Stomach (tissue), 9 donors: ENCODE data around the gene NSUN2. TPM values are rescaled to one million over a fixed set of nuclear protein-coding genes. Genes with fewer than 3 reads are reported as not detected.

Experiments
- DNase-seq, 2 donors: peaks; one replicate each; pipeline versions ENCODE4 v3.0.0 to v3.0.0-alpha.2; 2013 to 2019
- H3K27ac ChIP-seq, 5 donors: fragments of 200-600 bp in 4 of 5; sonication (generic) in 4 of 5; one replicate each; pipeline ENCODE4 v1.5.1; 2013 to 2019; ENCODE audit warnings: mild to moderate bottlenecking in 1 of 5, moderate library complexity in 1 of 5
- H3K27me3 ChIP-seq, 3 donors: fragments of 200-600 bp; sonication (generic); one replicate each; pipeline ENCODE4 v1.5.1; 2017 to 2019; ENCODE audit warnings: mixed run types in 1 of 3
- H3K36me3 ChIP-seq, 4 donors: fragments of 200-600 bp; sonication (generic); 1 replicate in 3 of 4; 2 replicates in 1 of 4; pipeline ENCODE4 v1.5.1; 2016 to 2019
- H3K4me1 ChIP-seq, 4 donors: fragments of 200-600 bp; sonication (generic); one replicate each; pipeline ENCODE4 v1.5.1; 2016 to 2019
- H3K4me3 ChIP-seq, 4 donors: fragments of 200-600 bp; sonication (generic) in 3 of 4; one replicate each; pipeline ENCODE4 v1.5.1; 2016 to 2019; ENCODE audit warnings: mild to moderate bottlenecking in 1 of 4
- H3K9me3 ChIP-seq, 4 donors: fragments of 200-600 bp; sonication (generic); one replicate each; pipeline ENCODE4 v1.5.1; 2016 to 2019
- CTCF ChIP-seq, 7 experiments: fragments of 450-650 bp in 4 of 7; fragments of 200-600 bp in 3 of 7; sonication (generic) in 3 of 7; IDR thresholded peaks; one replicate each; pipeline ENCODE4 v1.5.1; 2016 to 2019; ENCODE audit warnings: antibody characterized with exemption in 7 of 7, control low read depth in 2 of 7, mild to moderate bottlenecking in 1 of 7
- EP300 ChIP-seq: sonication (generic); formaldehyde crosslinking; IDR thresholded peaks from one replicate; pipeline ENCODE4 v1.6.1; 2017; ENCODE audit warnings: antibody characterized with exemption
- POLR2A ChIP-seq, 4 donors: fragments of 450-650 bp; IDR thresholded peaks; one replicate each; pipeline ENCODE4 v1.6.1; 2016; ENCODE audit warnings: antibody characterized with exemption in 4 of 4, control low read depth in 2 of 4, mild to moderate bottlenecking in 1 of 4, moderate library complexity in 1 of 4
- POLR2AphosphoS5 ChIP-seq, 3 donors: sonication (generic); formaldehyde crosslinking; IDR thresholded peaks; one replicate each; pipeline ENCODE4 v1.6.1; 2016; ENCODE audit warnings: antibody characterized with exemption in 3 of 3
- WGBS, 5 donors: extraction: QIAGEN DNeasy Blood & Tissue Kit in 3 of 5; methylation state at CpG; one replicate each; pipeline versions ENCODE4 v1.1.5 to v1.1.7; 2013 to 2018; 5-methylcytosine and 5-hydroxymethylcytosine counted together
- intact Hi-C: fragments of 100-400 bp; cut with DNase I; formaldehyde crosslinking; loops from one replicate; pipeline ENCODE4 v1.15.1; 2023; ENCODE audit warnings: low total_unique reads
- polyA plus RNA-seq, 3 donors: library from polyadenylated mRNA; stranded (reverse); fragments of 200-250 nt; gene quantifications; one replicate each; pipeline ENCODE4 v1.2.3, GENCODE V29; 2013
- total RNA-seq, 5 donors: library from RNA; depleted of rRNA; stranded (reverse); fragments of >200 nt; gene quantifications; one replicate each; pipeline versions ENCODE4 v1.1.0 to v1.2.3, GENCODE V29; 2014 to 2016
- donor health status: healthy with polysubstance abuse.
- donor health status: Bipolar disorder and iron deficiency.
- donor health status: healthy.

NSUN2 gene
- total and polyA plus RNA-seq, 8 donors = 23.1 to 249 (median 40.3) TPM

- no peak for DNase-seq
- WGBS, 5 donors = 67 to 76% (median 74%) methylated on average over 6 of the region's 6 CpGs
These were observed 64.0 kb downstream of the NSUN2 start for GRCh38 chr5:6568889-6569288.

GRCh38 chr5:6568383-6568782 is 64.5 kb downstream of the NSUN2 start:
- no peak for DNase-seq
- no peak overlapping the region for H3K4me3 ChIP-seq
- intact Hi-C loops = no loop called here
- H3K4me1 ChIP-seq = no peaks in the 10 kb centered on the region
- H3K36me3 ChIP-seq = no peaks in the 10 kb centered on the region
- no peak overlapping the region for H3K27ac ChIP-seq
- peaks cover 0 to 34% (median 0%) of the 10 kb centered on the region in 3 donors for H3K27me3 ChIP-seq
- 67 to 82% (median 77%) methylated on average over 6 of the region's 6 CpGs for WGBS, 5 donors
- H3K9me3 ChIP-seq = no peaks in the 10 kb centered on the region
- TF ChIP-seq POLR2AphosphoS5 (IDR thresholded peaks at IDR 0.05) (no peak), CTCF (IDR thresholded peaks at IDR 0.05) (no peak), EP300 (no peak), POLR2A (IDR thresholded peaks at IDR 0.05) (no peak)

More at GRCh38 chr5:6568889-6569288, 64.0 kb downstream of the NSUN2 start:
- no peak overlapping the region for H3K27ac ChIP-seq
- intact Hi-C loops = no loop called here
- peaks cover 0 to 39% (median 0%) of the 10 kb centered on the region in 3 donors for H3K27me3 ChIP-seq
- no peaks in the 10 kb centered on the region for H3K4me1 ChIP-seq
- no peaks in the 10 kb centered on the region for H3K36me3 ChIP-seq
- H3K4me3 ChIP-seq = no peak overlapping the region
- TF ChIP-seq EP300 = no peak
- TF ChIP-seq CTCF (IDR thresholded peaks at IDR 0.05) = no peak
- TF ChIP-seq POLR2AphosphoS5 (IDR thresholded peaks at IDR 0.05) = no peak
- TF ChIP-seq POLR2A (IDR thresholded peaks at IDR 0.05) = no peak
- H3K9me3 ChIP-seq = no peaks in the 10 kb centered on the region

- H3K27me3 ChIP-seq = peaks cover 0 to 30% (median 0%) of the 10 kb centered on the region in 3 donors
- TF ChIP-seq EP300 = no peak
- TF ChIP-seq POLR2AphosphoS5 (IDR thresholded peaks at IDR 0.05) = no peak
- TF ChIP-seq POLR2A (IDR thresholded peaks at IDR 0.05) = no peak
- no peak for TF ChIP-seq CTCF (IDR thresholded peaks at IDR 0.05)
- intact Hi-C loops = no loop called here
- H3K36me3 ChIP-seq = no peaks in the 10 kb centered on the region
- H3K4me3 ChIP-seq = no peak overlapping the region
- H3K4me1 ChIP-seq = no peaks in the 10 kb centered on the region
- DNase-seq = no peak
- H3K27ac ChIP-seq = no peak overlapping the region
- no peaks in the 10 kb centered on the region for H3K9me3 ChIP-seq
These were observed 65.0 kb downstream of the NSUN2 start for GRCh38 chr5:6567835-6568234.

- Histone ChIP-seq H3K36me3 (no peaks in the 10 kb centered on the region), H3K27me3 (peaks cover 0 to 22% (median 0%) of the 10 kb centered on the region in 3 donors), H3K4me1 (no peaks in the 10 kb centered on the region), H3K4me3 (no peak overlapping the region), H3K9me3 (no peaks in the 10 kb centered on the region), H3K27ac (no peak overlapping the region)
- intact Hi-C loops = no loop called here
- TF ChIP-seq POLR2AphosphoS5 (IDR thresholded peaks at IDR 0.05) (no peak), POLR2A (IDR thresholded peaks at IDR 0.05) (no peak), CTCF (IDR thresholded peaks at IDR 0.05) (no peak), EP300 (no peak)
- WGBS, 5 donors = 67 to 87% (median 83%) methylated on average over 4 of the region's 4 CpGs
- no peak for DNase-seq
These were observed 65.8 kb downstream of the NSUN2 start for GRCh38 chr5:6567068-6567467.
